A549 (cell line): ENCODE measurements around the gene RHBDF2. TPM values are rescaled to one million over a fixed set of nuclear protein-coding genes. Genes with fewer than 3 reads are reported as not detected.

ENCODE experiments used
- ATAC-seq, 2 experiments: fragments of 200-7000 bp in 1 of 2; fragments of >200 bp in 1 of 2; cut with Nextera tagmentation in 1 of 2; cut with Tn5 transposase in 1 of 2; 3 replicates each; pipeline versions ENCODE4 v1.8.0 to v1.9.1; 2018 to 2020; ENCODE audit warnings: mild to moderate bottlenecking in 1 of 2, moderate library complexity in 1 of 2
- CTCF ChIA-PET: fragments of 300-600 bp; sonication (Branson Sonifier 250); formaldehyde crosslinking; extraction: SDS; loops from one replicate; lab custom pipeline; 2021; ENCODE audit warnings: antibody characterized with exemption, inconsistent platforms; lab: Yijun Ruan, JAX
- POLR2A ChIA-PET: fragments of 350-600 bp; formaldehyde crosslinking; extraction: SDS; loops from one replicate; lab custom pipeline; 2021; ENCODE audit warnings: antibody characterized with exemption, inconsistent platforms; lab: Yijun Ruan, JAX
- DNase-seq, 2 experiments: peaks; one replicate each; pipeline versions ENCODE4 v3.0.0 to v3.0.0-alpha.2; 2011 to 2016; ENCODE audit warnings: low read depth in 1 of 2, low spot score in 1 of 2
- FAIRE-seq: peaks from 2 replicates; lab custom pipeline; 2011; peaks lifted over from hg19 to GRCh38; lab: Jason Lieb, UNC
- H3K27ac ChIP-seq, 2 experiments: fragments of >200 bp; sonication (Bioruptor Twin); formaldehyde crosslinking; 3 replicates each; pipeline ENCODE4 v1.5.1; 2016 to 2017
- H3K4me1 ChIP-seq: fragments of >200 bp; sonication (Bioruptor Twin); formaldehyde crosslinking; 3 replicates; pipeline ENCODE4 v1.6.1; 2016
- H3K4me2 ChIP-seq: fragments of >200 bp; sonication (Bioruptor Twin); formaldehyde crosslinking; 3 replicates; pipeline ENCODE4 v1.6.1; 2016
- H3K4me3 ChIP-seq: fragments of >200 bp; sonication (Bioruptor Twin); formaldehyde crosslinking; 3 replicates; pipeline ENCODE4 v1.5.1; 2016
- H3K9me3 ChIP-seq: fragments of >200 bp; sonication (Bioruptor Twin); formaldehyde crosslinking; 3 replicates; pipeline ENCODE4 v1.6.1; 2016
- CHD4 ChIP-seq: fragments of 200-600 bp; sonication (generic); IDR thresholded peaks from 2 replicates; pipeline ENCODE4 v1.6.1; 2016; ENCODE audit warnings: antibody characterized with exemption, mild to moderate bottlenecking, borderline replicate concordance
- EP300 ChIP-seq, 2 experiments: fragments of >200 bp; sonication (Bioruptor Twin); formaldehyde crosslinking; IDR thresholded peaks; 2 replicates in 1 of 2; 3 replicates in 1 of 2; pipeline ENCODE4 v1.6.1; 2016 to 2017
- FOXS1 ChIP-seq: fragments of 250-450 bp; sonication (Bioruptor Pico); IDR thresholded peaks from 2 replicates; pipeline ENCODE4 v1.5.0; 2020; ENCODE audit warnings: mild to moderate bottlenecking, moderate library complexity
- GATA3 ChIP-seq: IDR thresholded peaks from 2 replicates; pipeline ENCODE4 v1.6.1; 2012; ENCODE audit warnings: borderline replicate concordance
- HDAC2 ChIP-seq: fragments of 200-600 bp; sonication (generic); IDR thresholded peaks from 2 replicates; pipeline ENCODE4 v1.6.1; 2016
- HEYL ChIP-seq: fragments of 250-450 bp; sonication (Bioruptor Pico); IDR thresholded peaks from 2 replicates; pipeline ENCODE4 v1.8.0; 2021; ENCODE audit warnings: mild to moderate bottlenecking, moderate library complexity
- HOXA7 ChIP-seq: fragments of 250-450 bp; sonication (Bioruptor Pico); IDR thresholded peaks from 2 replicates; pipeline ENCODE4 v1.5.0; 2020; ENCODE audit warnings: mild to moderate bottlenecking, moderate library complexity
- HOXB13 ChIP-seq: fragments of 250-450 bp; sonication (Bioruptor Pico); IDR thresholded peaks from 2 replicates; pipeline ENCODE4 v1.5.0; 2020; ENCODE audit warnings: low read depth, mild to moderate bottlenecking, moderate library complexity
- KDM5A ChIP-seq: fragments of 200-600 bp; sonication (generic); IDR thresholded peaks from 2 replicates; pipeline ENCODE4 v1.6.1; 2016; ENCODE audit warnings: antibody characterized with exemption, mild to moderate bottlenecking
- NR3C1 ChIP-seq: fragments of >200 bp; sonication (Bioruptor Twin); formaldehyde crosslinking; IDR thresholded peaks from 3 replicates; pipeline ENCODE4 v1.6.1; 2017
- PHF8 ChIP-seq: fragments of 200-600 bp; sonication (generic); IDR thresholded peaks from 2 replicates; pipeline ENCODE4 v1.6.1; 2016; ENCODE audit warnings: low read depth, mild to moderate bottlenecking, antibody characterized with exemption, moderate library complexity, borderline replicate concordance
- POLR2AphosphoS2 ChIP-seq: conservative IDR thresholded peaks from 2 replicates; pipeline ENCODE4 v1.6.1; 2012; ENCODE audit warnings: low read length, improper control_type of control experiment, inconsistent platforms
- RAD21 ChIP-seq, 2 experiments: fragments of >200 bp in 1 of 2; sonication (Bioruptor Twin) in 1 of 2; formaldehyde crosslinking in 1 of 2; IDR thresholded peaks in 1 of 2; conservative IDR thresholded peaks in 1 of 2; 2 replicates in 1 of 2; 3 replicates in 1 of 2; pipeline ENCODE4 v1.6.1; 2012 to 2018; ENCODE audit warnings: inconsistent platforms in 1 of 2
- SMC3 ChIP-seq: fragments of >200 bp; sonication (Bioruptor Twin); formaldehyde crosslinking; IDR thresholded peaks from 3 replicates; pipeline ENCODE4 v1.6.1; 2018; ENCODE audit warnings: inconsistent platforms
- TP53 ChIP-seq: fragments of 250-450 bp; sonication (Bioruptor Pico); IDR thresholded peaks from 2 replicates; pipeline ENCODE4 v1.5.0; 2021; ENCODE audit warnings: mild to moderate bottlenecking, moderate library complexity
- ZC3H11A ChIP-seq: fragments of 450-650 bp; IDR thresholded peaks from 2 replicates; pipeline ENCODE4 v1.6.1; 2014; ENCODE audit warnings: antibody characterized with exemption, mild to moderate bottlenecking
- ZNF302 ChIP-seq: fragments of 250-450 bp; sonication (Bioruptor Pico); IDR thresholded peaks from 2 replicates; pipeline ENCODE4 v1.9.0; 2021; ENCODE audit warnings: inconsistent platforms, mild to moderate bottlenecking, moderate library complexity
- WGBS: methylation state at CpG from one replicate; pipeline ENCODE4 v1.1.6; 2017; ENCODE audit errors: missing lambda C conversion rate; 5-methylcytosine and 5-hydroxymethylcytosine counted together
- polyA plus RNA-seq, 4 experiments: library from polyadenylated mRNA; depleted of rRNA in 3 of 4; stranded (reverse); fragments of >200 nt; fragmentation: RNase III in 1 of 4; extraction: RNeasy Plus Mini Kit Qiagen cat#74134 plus additional on column Dnase treatment in 1 of 4; gene quantifications; 2 replicates in 3 of 4; 3 replicates in 1 of 4; pipeline ENCODE4 v1.2.3, GENCODE V29; 2011 to 2017
- TF ChIP-seq, protein P1 (sequence below): IDR thresholded peaks from 2 replicates; pipeline ENCODE4 v1.6.1; 2012
- TF ChIP-seq, protein P2 (sequence below): fragments of >200 bp; sonication (Bioruptor Twin); formaldehyde crosslinking; IDR thresholded peaks from 3 replicates; pipeline ENCODE4 v1.5.1; 2016
- TF ChIP-seq, protein P3 (sequence below): fragments of 200-600 bp; sonication (generic); IDR thresholded peaks from 2 replicates; pipeline ENCODE4 v1.6.1; 2016; ENCODE audit warnings: antibody characterized with exemption, mild to moderate bottlenecking, moderate library complexity

The RHBDF2 gene
- polyA plus RNA-seq, 2 of the 4 experiments (the other 2 are of a cell fraction): 14.0 to 42.9 TPM

DNA sequence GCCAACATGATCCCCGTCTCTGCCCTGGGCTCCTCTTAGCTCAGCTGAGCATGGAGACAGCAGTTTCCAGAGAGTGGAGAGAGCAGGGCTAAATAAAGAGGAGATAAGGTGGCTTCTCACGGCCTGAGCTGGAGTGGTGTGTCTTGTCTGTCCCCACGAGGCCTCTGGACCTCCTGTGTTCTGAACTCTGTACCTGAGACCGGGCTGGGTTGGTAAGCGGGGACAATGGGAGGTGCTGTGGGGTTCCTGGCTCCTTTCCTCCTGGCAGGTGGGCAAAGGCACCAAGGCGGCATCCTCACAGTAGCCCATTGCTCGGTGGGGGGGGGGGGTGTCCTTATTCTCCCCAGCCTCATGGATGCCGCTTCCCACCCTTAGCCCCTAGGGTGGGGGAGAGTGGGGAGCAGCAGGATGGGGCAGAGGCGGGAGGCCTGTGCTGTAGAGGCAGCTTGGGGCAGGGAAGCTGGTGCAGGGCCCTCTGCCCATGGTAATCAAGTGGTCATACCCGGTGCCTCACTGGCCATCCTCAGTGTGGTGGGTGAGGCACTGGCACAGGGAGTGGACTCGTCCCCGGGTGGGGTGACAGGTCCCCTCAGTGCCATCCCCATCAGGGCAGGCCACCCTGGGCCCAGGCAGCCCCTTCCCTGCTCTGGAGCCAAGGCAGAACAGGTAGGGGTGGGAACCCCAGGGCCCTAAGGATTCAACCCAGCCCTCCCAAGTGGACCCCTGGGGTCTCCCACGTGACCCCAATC is 31.1 kb downstream of the RHBDF2 start:
- H3K4me2 ChIP-seq: no peak overlapping the region
- CTCF ChIA-PET: interaction anchor here (0.8 to 64.5 kb wide), 5 partner anchors 8 to 167 kb away, joined by 3 to 1994 read pairs (median 5); partner anchors contain the start of genes AANAT, RHBDF2 and UBE2O

DNA sequence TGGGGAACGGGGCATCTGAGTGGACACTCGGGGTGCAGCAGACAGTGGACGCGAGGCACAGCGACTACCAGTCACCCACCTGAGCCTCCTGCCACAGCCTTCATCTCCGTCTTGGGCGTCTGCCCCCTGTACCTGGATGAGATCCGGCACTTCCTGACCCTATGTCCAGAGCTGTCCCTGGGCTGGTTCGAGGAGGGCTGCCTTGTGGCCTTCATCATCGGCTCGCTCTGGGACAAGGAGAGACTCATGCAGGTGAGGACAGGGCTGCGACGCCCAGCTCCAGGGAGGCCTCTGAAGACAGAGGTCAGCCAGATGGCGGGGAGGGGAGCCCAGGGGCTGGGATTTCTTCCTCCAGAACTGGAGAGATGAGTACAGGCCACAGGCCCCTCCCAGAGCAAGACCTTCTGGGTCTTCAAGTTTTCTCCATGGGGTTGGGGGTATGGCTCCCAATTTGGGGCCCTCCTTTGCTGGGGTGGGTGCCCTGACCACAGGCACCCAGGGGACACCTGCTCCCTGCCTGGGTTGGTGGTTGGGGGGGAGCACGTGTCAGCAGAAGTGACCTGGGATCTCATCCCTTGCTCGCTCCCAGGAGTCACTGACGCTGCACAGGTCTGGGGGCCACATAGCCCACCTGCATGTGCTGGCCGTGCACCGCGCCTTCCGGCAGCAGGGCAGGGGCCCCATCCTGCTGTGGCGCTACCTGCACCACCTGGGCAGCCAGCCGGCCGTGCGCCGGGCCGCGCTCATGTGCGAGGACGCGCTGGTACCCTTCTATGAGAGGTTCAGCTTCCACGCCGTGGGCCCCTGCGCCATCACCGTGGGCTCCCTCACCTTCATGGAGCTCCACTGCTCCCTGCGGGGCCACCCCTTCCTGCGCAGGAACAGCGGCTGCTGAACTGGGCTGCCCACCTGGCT is 31.9 kb downstream of the RHBDF2 start:
- no peak for DNase-seq
- 92% methylated on average over 30 of the region's 38 CpGs for WGBS
- ChIA-PET POLR2A (no interaction called here), CTCF (interaction anchor here (0.6 to 64.5 kb wide), 6 partner anchors 7 to 569 kb away, joined by 3 to 1994 read pairs (median 4); partner anchors contain the start of genes AANAT, RHBDF2 and UBE2O)
- no peak for ATAC-seq
- Histone ChIP-seq H3K4me3 (no peak overlapping the region), H3K27ac (no peak overlapping the region), H3K4me2 (no peak overlapping the region), H3K9me3 (no peaks in the 10 kb centered on the region), H3K4me1 (no peaks in the 10 kb centered on the region)
- no peak for FAIRE-seq
- no peak for TF ChIP-seq FOXS1
- no peak for TF ChIP-seq HDAC2
- TF ChIP-seq ZC3H11A: no peak
- no peak for TF ChIP-seq KDM5A
- no peak for TF ChIP-seq POLR2AphosphoS2
- TF ChIP-seq, protein P1, sequence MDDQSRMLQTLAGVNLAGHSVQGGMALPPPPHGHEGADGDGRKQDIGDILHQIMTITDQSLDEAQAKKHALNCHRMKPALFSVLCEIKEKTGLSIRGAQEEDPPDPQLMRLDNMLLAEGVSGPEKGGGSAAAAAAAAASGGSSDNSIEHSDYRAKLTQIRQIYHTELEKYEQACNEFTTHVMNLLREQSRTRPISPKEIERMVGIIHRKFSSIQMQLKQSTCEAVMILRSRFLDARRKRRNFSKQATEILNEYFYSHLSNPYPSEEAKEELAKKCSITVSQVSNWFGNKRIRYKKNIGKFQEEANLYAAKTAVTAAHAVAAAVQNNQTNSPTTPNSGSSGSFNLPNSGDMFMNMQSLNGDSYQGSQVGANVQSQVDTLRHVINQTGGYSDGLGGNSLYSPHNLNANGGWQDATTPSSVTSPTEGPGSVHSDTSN: no peak
- no peak for TF ChIP-seq GATA3
- TF ChIP-seq, protein P2, sequence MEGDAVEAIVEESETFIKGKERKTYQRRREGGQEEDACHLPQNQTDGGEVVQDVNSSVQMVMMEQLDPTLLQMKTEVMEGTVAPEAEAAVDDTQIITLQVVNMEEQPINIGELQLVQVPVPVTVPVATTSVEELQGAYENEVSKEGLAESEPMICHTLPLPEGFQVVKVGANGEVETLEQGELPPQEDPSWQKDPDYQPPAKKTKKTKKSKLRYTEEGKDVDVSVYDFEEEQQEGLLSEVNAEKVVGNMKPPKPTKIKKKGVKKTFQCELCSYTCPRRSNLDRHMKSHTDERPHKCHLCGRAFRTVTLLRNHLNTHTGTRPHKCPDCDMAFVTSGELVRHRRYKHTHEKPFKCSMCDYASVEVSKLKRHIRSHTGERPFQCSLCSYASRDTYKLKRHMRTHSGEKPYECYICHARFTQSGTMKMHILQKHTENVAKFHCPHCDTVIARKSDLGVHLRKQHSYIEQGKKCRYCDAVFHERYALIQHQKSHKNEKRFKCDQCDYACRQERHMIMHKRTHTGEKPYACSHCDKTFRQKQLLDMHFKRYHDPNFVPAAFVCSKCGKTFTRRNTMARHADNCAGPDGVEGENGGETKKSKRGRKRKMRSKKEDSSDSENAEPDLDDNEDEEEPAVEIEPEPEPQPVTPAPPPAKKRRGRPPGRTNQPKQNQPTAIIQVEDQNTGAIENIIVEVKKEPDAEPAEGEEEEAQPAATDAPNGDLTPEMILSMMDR: no peak
- no peak for TF ChIP-seq RAD21 (conservative IDR thresholded peaks at IDR 0.05 in 1 of 2, IDR thresholded peaks at IDR 0.05 in 1 of 2)
- TF ChIP-seq ZNF302 (CRISPR knock-in tag): no peak
- TF ChIP-seq HOXA7 (CRISPR knock-in tag): no peak
- no peak for TF ChIP-seq SMC3
- TF ChIP-seq HEYL (CRISPR knock-in tag): no peak
- TF ChIP-seq PHF8: no peak
- TF ChIP-seq TP53: no peak
- TF ChIP-seq NR3C1: no peak

More for the DNA sequence above, 31.1 kb downstream of the RHBDF2 start:
- H3K9me3 ChIP-seq: no peaks in the 10 kb centered on the region
- H3K4me3 ChIP-seq: no peak overlapping the region
- DNase-seq: no peak
- ATAC-seq: no peak
- no peak for TF ChIP-seq HOXB13
- TF ChIP-seq POLR2AphosphoS2: no peak
- no peak for TF ChIP-seq CHD4
- TF ChIP-seq, protein P3, sequence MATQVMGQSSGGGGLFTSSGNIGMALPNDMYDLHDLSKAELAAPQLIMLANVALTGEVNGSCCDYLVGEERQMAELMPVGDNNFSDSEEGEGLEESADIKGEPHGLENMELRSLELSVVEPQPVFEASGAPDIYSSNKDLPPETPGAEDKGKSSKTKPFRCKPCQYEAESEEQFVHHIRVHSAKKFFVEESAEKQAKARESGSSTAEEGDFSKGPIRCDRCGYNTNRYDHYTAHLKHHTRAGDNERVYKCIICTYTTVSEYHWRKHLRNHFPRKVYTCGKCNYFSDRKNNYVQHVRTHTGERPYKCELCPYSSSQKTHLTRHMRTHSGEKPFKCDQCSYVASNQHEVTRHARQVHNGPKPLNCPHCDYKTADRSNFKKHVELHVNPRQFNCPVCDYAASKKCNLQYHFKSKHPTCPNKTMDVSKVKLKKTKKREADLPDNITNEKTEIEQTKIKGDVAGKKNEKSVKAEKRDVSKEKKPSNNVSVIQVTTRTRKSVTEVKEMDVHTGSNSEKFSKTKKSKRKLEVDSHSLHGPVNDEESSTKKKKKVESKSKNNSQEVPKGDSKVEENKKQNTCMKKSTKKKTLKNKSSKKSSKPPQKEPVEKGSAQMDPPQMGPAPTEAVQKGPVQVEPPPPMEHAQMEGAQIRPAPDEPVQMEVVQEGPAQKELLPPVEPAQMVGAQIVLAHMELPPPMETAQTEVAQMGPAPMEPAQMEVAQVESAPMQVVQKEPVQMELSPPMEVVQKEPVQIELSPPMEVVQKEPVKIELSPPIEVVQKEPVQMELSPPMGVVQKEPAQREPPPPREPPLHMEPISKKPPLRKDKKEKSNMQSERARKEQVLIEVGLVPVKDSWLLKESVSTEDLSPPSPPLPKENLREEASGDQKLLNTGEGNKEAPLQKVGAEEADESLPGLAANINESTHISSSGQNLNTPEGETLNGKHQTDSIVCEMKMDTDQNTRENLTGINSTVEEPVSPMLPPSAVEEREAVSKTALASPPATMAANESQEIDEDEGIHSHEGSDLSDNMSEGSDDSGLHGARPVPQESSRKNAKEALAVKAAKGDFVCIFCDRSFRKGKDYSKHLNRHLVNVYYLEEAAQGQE: no peak
- no peak for TF ChIP-seq EP300 (IDR thresholded peaks at IDR 0.05)
- TF ChIP-seq ZC3H11A: no peak
- POLR2A ChIA-PET: no interaction called here
- no peak overlapping the region for H3K27ac ChIP-seq
- WGBS: 83% methylated on average over 10 of the region's 13 CpGs
- FAIRE-seq: no peak
- H3K4me1 ChIP-seq: no peaks in the 10 kb centered on the region
